Hepatocyte (in vitro differentiated cells): ENCODE data around the gene ALK.

Experiments used
- EZH2phosphoT487 ChIP-seq: fragments of 200-600 bp; sonication (generic); IDR thresholded peaks from one replicate; pipeline ENCODE4 v1.6.1; 2018; ENCODE audit warnings: antibody characterized with exemption, mild to moderate bottlenecking, low read depth, moderate library complexity; ENCODE audit not compliant: unreplicated experiment, severe bottlenecking
- TF ChIP-seq, protein P1 (sequence below): fragments of 200-600 bp; sonication (generic); IDR thresholded peaks from 2 replicates; pipeline ENCODE4 v1.5.1; 2016; ENCODE audit warnings: antibody characterized with exemption, mild to moderate bottlenecking; ENCODE audit not compliant: poor library complexity

GRCh38 chr2:29443151-29443550 is 478.2 kb downstream of the ALK start:
- no peak for TF ChIP-seq EZH2phosphoT487
- TF ChIP-seq, protein P1, sequence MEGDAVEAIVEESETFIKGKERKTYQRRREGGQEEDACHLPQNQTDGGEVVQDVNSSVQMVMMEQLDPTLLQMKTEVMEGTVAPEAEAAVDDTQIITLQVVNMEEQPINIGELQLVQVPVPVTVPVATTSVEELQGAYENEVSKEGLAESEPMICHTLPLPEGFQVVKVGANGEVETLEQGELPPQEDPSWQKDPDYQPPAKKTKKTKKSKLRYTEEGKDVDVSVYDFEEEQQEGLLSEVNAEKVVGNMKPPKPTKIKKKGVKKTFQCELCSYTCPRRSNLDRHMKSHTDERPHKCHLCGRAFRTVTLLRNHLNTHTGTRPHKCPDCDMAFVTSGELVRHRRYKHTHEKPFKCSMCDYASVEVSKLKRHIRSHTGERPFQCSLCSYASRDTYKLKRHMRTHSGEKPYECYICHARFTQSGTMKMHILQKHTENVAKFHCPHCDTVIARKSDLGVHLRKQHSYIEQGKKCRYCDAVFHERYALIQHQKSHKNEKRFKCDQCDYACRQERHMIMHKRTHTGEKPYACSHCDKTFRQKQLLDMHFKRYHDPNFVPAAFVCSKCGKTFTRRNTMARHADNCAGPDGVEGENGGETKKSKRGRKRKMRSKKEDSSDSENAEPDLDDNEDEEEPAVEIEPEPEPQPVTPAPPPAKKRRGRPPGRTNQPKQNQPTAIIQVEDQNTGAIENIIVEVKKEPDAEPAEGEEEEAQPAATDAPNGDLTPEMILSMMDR: no peak
